Stimulated activated CD4-positive, alpha-beta T cell treated with anti-CD3 and anti-CD28 coated beads, Interleukin-15, amount 100 ng/mL, for 24 hours (primary cell): ENCODE data around the gene OAT.
A peak's percentile ranks its signal among the peaks of the same experiment; 100 is the strongest.

Experiments
- DNase-seq: peaks from one replicate; pipeline ENCODE4 v3.0.0-alpha.2; 2020

OAT gene

GRCh38 chr10:124394583-124394982 lies 24.1 kb downstream of the OAT start:
- no peak for DNase-seq

- no peak for DNase-seq
Measured at GRCh38 chr10:124392626-124393342, 25.9 kb downstream of the OAT start.

- no peak for DNase-seq
Measured at GRCh38 chr10:124390471-124391187, 28.1 kb downstream of the OAT start.

- no peak for DNase-seq
Measured at GRCh38 chr10:124389613-124390361, 28.9 kb downstream of the OAT start.

GRCh38 chr10:124388823-124389612 lies 29.7 kb downstream of the OAT start:
- peak; percentile 94 for DNase-seq

- no peak for DNase-seq
Measured at GRCh38 chr10:124388476-124388822, 30.3 kb downstream of the OAT start.

- no peak for DNase-seq
Measured at GRCh38 chr10:124387078-124387874, 31.4 kb downstream of the OAT start.

GRCh38 chr10:124386186-124387077 lies 32.3 kb downstream of the OAT start:
- no peak for DNase-seq

GRCh38 chr10:124385627-124386185 lies 33.0 kb downstream of the OAT start:
- no peak for DNase-seq

GRCh38 chr10:124384591-124385190 lies 34.0 kb downstream of the OAT start:
- no peak for DNase-seq

- DNase-seq = no peak
Measured at GRCh38 chr10:124384172-124384571, 34.6 kb downstream of the OAT start.

- no peak for DNase-seq
Measured at GRCh38 chr10:124383496-124383895, 35.2 kb downstream of the OAT start.

- DNase-seq = no peak
Measured at GRCh38 chr10:124381011-124381611, 37.6 kb downstream of the OAT start.

- no peak for DNase-seq
Measured at GRCh38 chr10:124380256-124380995, 38.3 kb downstream of the OAT start.

- no peak for DNase-seq
Measured at GRCh38 chr10:124379609-124380193, 39.0 kb downstream of the OAT start.

- no peak for DNase-seq
Measured at GRCh38 chr10:124378881-124379471, 39.7 kb downstream of the OAT start.

- no peak for DNase-seq
Measured at GRCh38 chr10:124378271-124378670, 40.5 kb downstream of the OAT start.

GRCh38 chr10:124377101-124377500 lies 41.6 kb downstream of the OAT start:
- no peak for DNase-seq
